ENCODE measurements around the gene LSM7. TPM values are rescaled to one million over a fixed set of nuclear protein-coding genes. Genes with fewer than 3 reads are reported as not detected.

The LSM7 gene
- total RNA-seq: 58.2 TPM
- long read RNA-seq, transcript LSM7-201 (4 exons, 529 nt): major isoform, 23 of 35 reads
- long read RNA-seq, partial matches to known transcripts: 1 of 35 reads
- long read RNA-seq, other reads (novel, unspliced or antisense): 1 of 35 reads

- TF ChIP-seq CTCF (IDR thresholded peaks at IDR 0.05): no peak
- H3K4me1 ChIP-seq: peaks cover 51% of the 10 kb centered on the region
- H3K9me3 ChIP-seq: no peaks in the 10 kb centered on the region
- peak within 1 kb of the TSS; percentile 93 for H3K4me3 ChIP-seq
- DNase-seq (peak; percentile 92), ATAC-seq (peak; percentile 94 to 97)
- intact Hi-C loops (cut with DNase I): no loop called here
- H3K27ac ChIP-seq: peak within 1 kb of the TSS; percentile 84
- peaks cover 21% of the 10 kb centered on the region for H3K36me3 ChIP-seq
- no peaks in the 10 kb centered on the region for H3K27me3 ChIP-seq (ENCODE audit: low read depth)
These were observed at the start of gene LSM7, which contains the start of gene SPPL2B for GRCh38 chr19:2328401-2329148. Gene LSM7, minus strand, starts transcription at chr19:2328586. Its CDS starts 20 bp downstream, at chr19:2328566. Gene SPPL2B, plus strand, starts transcription at chr19:2328684. Its CDS starts 26 bp downstream, at chr19:2328710.

- Histone ChIP-seq H3K4me3 (no peak overlapping the region), H3K27ac (no peak overlapping the region), H3K9me3 (no peaks in the 10 kb centered on the region), H3K4me1 (no peaks in the 10 kb centered on the region), H3K27me3 (ENCODE audit: low read depth) (peaks cover 3% of the 10 kb centered on the region), H3K36me3 (no peaks in the 10 kb centered on the region)
- intact Hi-C loops (cut with DNase I): no loop called here
- no peak for TF ChIP-seq CTCF (IDR thresholded peaks at IDR 0.05)
- no peak for ATAC-seq
- no peak for DNase-seq
These were observed 48.6 kb upstream of the LSM7 start for GRCh38 chr19:2376784-2377519.

- no peaks in the 10 kb centered on the region for H3K36me3 ChIP-seq
- no peaks in the 10 kb centered on the region for H3K4me1 ChIP-seq
- H3K4me3 ChIP-seq: no peak overlapping the region
- no peak for TF ChIP-seq CTCF (IDR thresholded peaks at IDR 0.05)
- DNase-seq (no peak), ATAC-seq (peak in 1 of 2 donors; percentile 29)
- H3K27me3 ChIP-seq (ENCODE audit: low read depth): peaks cover 4% of the 10 kb centered on the region
- no peaks in the 10 kb centered on the region for H3K9me3 ChIP-seq
- H3K27ac ChIP-seq: no peak overlapping the region
- intact Hi-C loops (cut with DNase I): no loop called here
These were observed 47.2 kb upstream of the LSM7 start for GRCh38 chr19:2375353-2376121.

- TF ChIP-seq CTCF (IDR thresholded peaks at IDR 0.05): no peak
- Histone ChIP-seq H3K27me3 (ENCODE audit: low read depth) (peaks cover 9% of the 10 kb centered on the region), H3K9me3 (no peaks in the 10 kb centered on the region), H3K27ac (no peak overlapping the region), H3K4me1 (no peaks in the 10 kb centered on the region), H3K4me3 (no peak overlapping the region), H3K36me3 (no peaks in the 10 kb centered on the region)
- DNase-seq (no peak), ATAC-seq (no peak)
- intact Hi-C loops (cut with DNase I): no loop called here
These were observed 46.4 kb upstream of the LSM7 start for GRCh38 chr19:2374808-2375207.

- intact Hi-C loops (cut with DNase I): no loop called here
- Histone ChIP-seq H3K4me1 (no peaks in the 10 kb centered on the region), H3K4me3 (no peak overlapping the region), H3K27me3 (ENCODE audit: low read depth) (peaks cover 9% of the 10 kb centered on the region), H3K9me3 (no peaks in the 10 kb centered on the region), H3K27ac (no peak overlapping the region), H3K36me3 (no peaks in the 10 kb centered on the region)
- no peak for ATAC-seq
- no peak for TF ChIP-seq CTCF (IDR thresholded peaks at IDR 0.05)
- no peak for DNase-seq
These were observed 43.8 kb upstream of the LSM7 start for GRCh38 chr19:2372076-2372612.

Data from lower lobe of right lung (tissue), 2 donors.